HepG2 (cell line): ENCODE results near the gene LAG3. TPM values are rescaled to one million over a fixed set of nuclear protein-coding genes. Genes with fewer than 3 reads are reported as not detected.
A peak's percentile ranks its signal among the peaks of the same experiment; 100 is the strongest.

ENCODE experiments used
- DNMT1 ChIP-seq: sonication (generic); formaldehyde crosslinking; IDR thresholded peaks from 2 replicates; pipeline ENCODE4 v1.5.1; 2020; ENCODE audit warnings: mild to moderate bottlenecking, missing genetic modification reagents
- HNF1B ChIP-seq: sonication (generic); formaldehyde crosslinking; IDR thresholded peaks from 2 replicates; pipeline ENCODE4 v1.5.1; 2020; ENCODE audit warnings: mild to moderate bottlenecking, moderate library complexity, missing genetic modification reagents
- MED13 ChIP-seq: sonication (generic); formaldehyde crosslinking; IDR thresholded peaks from 2 replicates; pipeline ENCODE4 v1.5.0; 2020; ENCODE audit warnings: missing genetic modification reagents
- REXO4 ChIP-seq: sonication (generic); formaldehyde crosslinking; IDR thresholded peaks from 2 replicates; pipeline ENCODE4 v1.8.0; 2022; ENCODE audit warnings: missing genetic modification reagents, mild to moderate bottlenecking, borderline replicate concordance
- RXRA ChIP-seq: sonication (generic); formaldehyde crosslinking; IDR thresholded peaks from 2 replicates; pipeline ENCODE4 v1.5.1; 2020; ENCODE audit warnings: missing genetic modification reagents
- SRY ChIP-seq: sonication (generic); formaldehyde crosslinking; IDR thresholded peaks from 2 replicates; pipeline ENCODE4 v1.8.0; 2022; ENCODE audit warnings: mild to moderate bottlenecking, missing genetic modification reagents
- TCF12 ChIP-seq, 2 experiments: fragments of 450-650 bp in 1 of 2; sonication (generic) in 1 of 2; formaldehyde crosslinking in 1 of 2; IDR thresholded peaks; 2 replicates each; pipeline versions ENCODE4 v1.6.1 to v1.8.0; 2017 to 2022; ENCODE audit warnings: antibody characterized with exemption in 1 of 2, mild to moderate bottlenecking in 1 of 2, missing genetic modification reagents in 1 of 2, moderate library complexity in 1 of 2
- THAP9 ChIP-seq: sonication (generic); formaldehyde crosslinking; IDR thresholded peaks from 2 replicates; pipeline ENCODE4; 2020; ENCODE audit warnings: missing genetic modification reagents, mild to moderate bottlenecking, borderline replicate concordance
- YY1 ChIP-seq: IDR thresholded peaks from 2 replicates; pipeline ENCODE4 v1.6.1; 2011; ENCODE audit warnings: low read length, low read depth, moderate library complexity, mild to moderate bottlenecking; ENCODE audit not compliant: insufficient read depth, insufficient replicate concordance
- ZFP41 ChIP-seq: sonication (generic); formaldehyde crosslinking; IDR thresholded peaks from 2 replicates; pipeline ENCODE4 v1.4.0; 2020; ENCODE audit warnings: mild to moderate bottlenecking, missing genetic modification reagents, borderline replicate concordance
- ZFX ChIP-seq: sonication (generic); formaldehyde crosslinking; IDR thresholded peaks from 2 replicates; pipeline ENCODE4 v1.4.0; 2020; ENCODE audit warnings: mild to moderate bottlenecking, low read depth, missing genetic modification reagents, moderate library complexity
- ZKSCAN1 ChIP-seq: fragments of 150-350 bp; IDR thresholded peaks from 2 replicates; pipeline ENCODE4 v1.6.1; 2014; ENCODE audit warnings: low read length
- ZKSCAN5 ChIP-seq: sonication (generic); formaldehyde crosslinking; IDR thresholded peaks from 2 replicates; pipeline ENCODE4 v1.5.1; 2020; ENCODE audit warnings: mild to moderate bottlenecking, missing genetic modification reagents
- ZNF260 ChIP-seq: sonication (generic); formaldehyde crosslinking; IDR thresholded peaks from 2 replicates; pipeline ENCODE4 v1.4.0; 2020; ENCODE audit warnings: missing genetic modification reagents, low read depth, mild to moderate bottlenecking, borderline replicate concordance
- ZNF432 ChIP-seq: sonication (generic); formaldehyde crosslinking; IDR thresholded peaks from 2 replicates; pipeline ENCODE4 v1.5.0; 2020; ENCODE audit warnings: missing genetic modification reagents, mild to moderate bottlenecking, borderline replicate concordance
- ZNF598 ChIP-seq: sonication (generic); formaldehyde crosslinking; IDR thresholded peaks from 2 replicates; pipeline ENCODE4 v1.5.1; 2020; ENCODE audit warnings: mild to moderate bottlenecking, missing genetic modification reagents, borderline replicate concordance
- ZNF879 ChIP-seq: sonication (generic); formaldehyde crosslinking; IDR thresholded peaks from 2 replicates; pipeline ENCODE4 v1.8.1; 2023; ENCODE audit warnings: missing genetic modification reagents
- polyA plus RNA-seq, 8 experiments: library from polyadenylated mRNA; depleted of rRNA in 3 of 8; stranded (reverse) in 7 of 8; unstranded in 1 of 8; fragments of >200 nt; fragmentation: Illumina TruSeq in 4 of 8; extraction: Trizol in 4 of 8; gene quantifications; 2 replicates each; pipeline versions ENCODE4 v1.2.1 to v1.2.3, GENCODE V29; 2011 to 2016; ENCODE audit warnings: low read depth in 4 of 8, missing spikeins in 1 of 8, mixed read lengths in 1 of 8; ENCODE audit not compliant: insufficient read depth in 1 of 8
- total RNA-seq, 5 experiments: library from RNA; depleted of rRNA; stranded (reverse); fragments of >200 nt; fragmentation: Illumina TruSeq; extraction: Trizol; gene quantifications; 2 replicates each; pipeline ENCODE4 v1.2.3, GENCODE V29; 2016; ENCODE audit warnings: low read depth in 1 of 5
- TF ChIP-seq, protein P1 (sequence below): sonication (generic); formaldehyde crosslinking; IDR thresholded peaks from 2 replicates; pipeline ENCODE4 v1.4.0; 2020; ENCODE audit warnings: missing genetic modification reagents, mild to moderate bottlenecking, borderline replicate concordance
- TF ChIP-seq, protein P2 (sequence below): IDR thresholded peaks from 2 replicates; pipeline ENCODE4 v1.6.1; 2016; ENCODE audit warnings: missing biosample characterization, missing genetic modification reagents, low read depth

LAG3 gene
- total and polyA plus RNA-seq, 2 of the 13 experiments (the other 11 are each of a cell fraction or from before 2014, with no cell fraction given), result 0.11 to 0.26 TPM

- peak; percentile 92 for TF ChIP-seq THAP9 (CRISPR knock-in tag)
- peak; percentile 28; the same call in 1 of the 2 replicates for TF ChIP-seq MED13 (CRISPR knock-in tag)
- TF ChIP-seq ZKSCAN5 (CRISPR knock-in tag), result no peak
- peak; percentile 92; the same call in 1 of the 2 replicates for TF ChIP-seq ZFP41
- no peak for TF ChIP-seq ZNF432
- TF ChIP-seq, protein P1, sequence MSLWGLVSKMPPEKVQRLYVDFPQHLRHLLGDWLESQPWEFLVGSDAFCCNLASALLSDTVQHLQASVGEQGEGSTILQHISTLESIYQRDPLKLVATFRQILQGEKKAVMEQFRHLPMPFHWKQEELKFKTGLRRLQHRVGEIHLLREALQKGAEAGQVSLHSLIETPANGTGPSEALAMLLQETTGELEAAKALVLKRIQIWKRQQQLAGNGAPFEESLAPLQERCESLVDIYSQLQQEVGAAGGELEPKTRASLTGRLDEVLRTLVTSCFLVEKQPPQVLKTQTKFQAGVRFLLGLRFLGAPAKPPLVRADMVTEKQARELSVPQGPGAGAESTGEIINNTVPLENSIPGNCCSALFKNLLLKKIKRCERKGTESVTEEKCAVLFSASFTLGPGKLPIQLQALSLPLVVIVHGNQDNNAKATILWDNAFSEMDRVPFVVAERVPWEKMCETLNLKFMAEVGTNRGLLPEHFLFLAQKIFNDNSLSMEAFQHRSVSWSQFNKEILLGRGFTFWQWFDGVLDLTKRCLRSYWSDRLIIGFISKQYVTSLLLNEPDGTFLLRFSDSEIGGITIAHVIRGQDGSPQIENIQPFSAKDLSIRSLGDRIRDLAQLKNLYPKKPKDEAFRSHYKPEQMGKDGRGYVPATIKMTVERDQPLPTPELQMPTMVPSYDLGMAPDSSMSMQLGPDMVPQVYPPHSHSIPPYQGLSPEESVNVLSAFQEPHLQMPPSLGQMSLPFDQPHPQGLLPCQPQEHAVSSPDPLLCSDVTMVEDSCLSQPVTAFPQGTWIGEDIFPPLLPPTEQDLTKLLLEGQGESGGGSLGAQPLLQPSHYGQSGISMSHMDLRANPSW (CRISPR knock-in tag), result no peak; the same call in 1 of the 2 replicates
- TF ChIP-seq RXRA (CRISPR knock-in tag), result peak; percentile 47; the same call in 1 of the 2 replicates
- peak; percentile 62; the same call in 1 of the 2 replicates for TF ChIP-seq ZNF598 (CRISPR knock-in tag)
- peak; percentile 94 for TF ChIP-seq HNF1B (CRISPR knock-in tag)
- TF ChIP-seq ZFX (CRISPR knock-in tag), result peak; percentile 92
- no peak for TF ChIP-seq DNMT1 (CRISPR knock-in tag)
- TF ChIP-seq ZKSCAN1, result peak; percentile 63
- TF ChIP-seq REXO4 (CRISPR knock-in tag), result 0 out of 2 replicates have a peak, but pooled peaks have one; percentile 74
- TF ChIP-seq SRY (CRISPR knock-in tag), result peak; percentile 92; the same call in 1 of the 2 replicates
- TF ChIP-seq TCF12 (IDR thresholded peaks at IDR 0.05), result no peak
- no peak; the same call in 1 of the 2 replicates for TF ChIP-seq TCF12 (CRISPR knock-in tag; IDR thresholded peaks at IDR 0.05)
- TF ChIP-seq, protein P2, sequence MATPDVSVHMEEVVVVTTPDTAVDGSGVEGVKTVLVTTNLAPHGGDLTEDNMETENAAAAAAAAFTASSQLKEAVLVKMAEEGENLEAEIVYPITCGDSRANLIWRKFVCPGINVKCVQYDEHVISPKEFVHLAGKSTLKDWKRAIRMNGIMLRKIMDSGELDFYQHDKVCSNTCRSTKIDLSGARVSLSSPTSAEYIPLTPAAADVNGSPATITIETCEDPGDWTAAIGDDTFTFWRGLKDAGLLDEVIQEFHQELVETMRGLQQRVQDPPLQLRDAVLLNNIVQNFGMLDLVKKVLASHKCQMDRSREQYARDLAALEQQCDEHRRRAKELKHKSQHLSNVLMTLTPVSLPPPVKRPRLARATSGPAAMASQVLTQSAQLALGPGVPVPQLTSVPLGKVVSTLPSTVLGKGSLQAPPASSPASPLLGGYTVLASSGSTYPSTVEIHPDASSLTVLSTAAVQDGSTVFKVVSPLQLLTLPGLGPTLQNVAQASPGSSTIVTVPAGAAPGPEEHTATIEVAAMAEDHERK (CRISPR knock-in tag), result peak; percentile 77; the same call in 1 of the 2 replicates
- TF ChIP-seq YY1, result peak; percentile 78
- TF ChIP-seq ZNF879 (CRISPR knock-in tag), result no peak; the same call in none of the 2 replicates
- TF ChIP-seq ZNF260 (CRISPR knock-in tag), result no peak
These were observed 48.5 kb upstream of the LAG3 start, which contains the start of gene COPS7A (continued) for GRCh38 chr12:6723607-6724408.
